Inferior parietal cortex (tissue), 1 donor: Measurements from ENCODE around the gene FASTKD2.
"Not testable (repeated sequence)": the region's sequence is repeated elsewhere in the genome, so short reads cannot be mapped to it uniquely, and the experiment has no call there.

Experiments used
- DNase-seq: peaks from one replicate; pipeline ENCODE4 v3.0.0-alpha.2; 2016; ENCODE audit errors: extremely low spot score

Gene FASTKD2

GRCh38 chr2:206790311-206790935 is 25.0 kb downstream of the FASTKD2 start:
- no peak for DNase-seq

- DNase-seq, result no peak
Measured at GRCh38 chr2:206792645-206793044, 27.2 kb downstream of the FASTKD2 start.

- DNase-seq, result no peak
Measured at GRCh38 chr2:206797376-206797775, 32.0 kb downstream of the FASTKD2 start.

GRCh38 chr2:206798000-206798399 is 32.6 kb downstream of the FASTKD2 start:
- DNase-seq, result no peak

- no peak for DNase-seq
Measured at GRCh38 chr2:206799083-206799482, 33.7 kb downstream of the FASTKD2 start.

GRCh38 chr2:206800506-206801417 is 35.4 kb downstream of the FASTKD2 start:
- peak; percentile 92 for DNase-seq

- no peak for DNase-seq
Measured at GRCh38 chr2:206801418-206802189, 36.2 kb downstream of the FASTKD2 start.

- DNase-seq, result no peak
Measured at GRCh38 chr2:206802654-206803514, 37.5 kb downstream of the FASTKD2 start.

GRCh38 chr2:206804326-206804725 is 38.9 kb downstream of the FASTKD2 start:
- DNase-seq, result no peak

GRCh38 chr2:206805887-206806607 is 40.6 kb downstream of the FASTKD2 start:
- no peak for DNase-seq

- not testable (repeated sequence) for DNase-seq
Measured at GRCh38 chr2:206807624-206808023, 42.2 kb downstream of the FASTKD2 start.

GRCh38 chr2:206812471-206812870 is 47.1 kb downstream of the FASTKD2 start:
- not testable (repeated sequence) for DNase-seq

- peak; percentile 53 for DNase-seq
Measured at GRCh38 chr2:206814498-206814897, 49.1 kb downstream of the FASTKD2 start.

- DNase-seq, result no peak
Measured at GRCh38 chr2:206820807-206821206, 55.4 kb downstream of the FASTKD2 start.

GRCh38 chr2:206823178-206823577 is 57.8 kb downstream of the FASTKD2 start:
- DNase-seq, result no peak

- no peak for DNase-seq
Measured at GRCh38 chr2:206824087-206824618, 58.7 kb downstream of the FASTKD2 start.

- DNase-seq, result no peak
Measured at GRCh38 chr2:206824993-206825392, 59.6 kb downstream of the FASTKD2 start.

- no peak for DNase-seq
Measured at GRCh38 chr2:206831442-206831995, 66.1 kb downstream of the FASTKD2 start.

- no peak for DNase-seq
Measured at GRCh38 chr2:206832873-206833272, 67.5 kb downstream of the FASTKD2 start.

GRCh38 chr2:206833291-206833690 is 67.9 kb downstream of the FASTKD2 start:
- DNase-seq, result no peak
